H1 (cell line): ENCODE results near the gene COG3. TPM values are rescaled to one million over a fixed set of nuclear protein-coding genes. Genes with fewer than 3 reads are reported as not detected.

Experiments
- CTCF ChIA-PET: fragments of 300-600 bp; sonication (Branson Sonifier 250); formaldehyde crosslinking; loops from one replicate; lab custom pipeline; 2021; ENCODE audit not compliant: partially characterized antibody; lab: Charles Lee
- POLR2A ChIA-PET: fragments of 300-600 bp; sonication (Branson Sonifier 250); formaldehyde crosslinking; loops from one replicate; lab custom pipeline; 2021; ENCODE audit warnings: inconsistent platforms; ENCODE audit not compliant: partially characterized antibody; lab: Charles Lee
- DNase-seq, 2 experiments: peaks; one replicate each; pipeline versions ENCODE4 v3.0.0 to v3.0.0-alpha.2; 2010 to 2022; ENCODE audit warnings: low spot score in 2 of 2, low read depth in 1 of 2, mixed read lengths in 1 of 2
- FAIRE-seq: peaks from 2 replicates; lab custom pipeline; 2011; peaks lifted over from hg19 to GRCh38; lab: Jason Lieb, UNC
- H2AFZ ChIP-seq: 2 replicates; pipeline ENCODE4 v1.8.1; 2012; ENCODE audit warnings: low read length, inconsistent platforms
- H2AK5ac ChIP-seq: 2 replicates; pipeline ENCODE4 v1.6.1; 2013; ENCODE audit warnings: low read depth, low read length
- H2BK120ac ChIP-seq: replicated peaks from 2 replicates; pipeline ENCODE3; 2013; ENCODE audit warnings: low read depth, low read length, inconsistent platforms
- H2BK12ac ChIP-seq: 2 replicates; pipeline ENCODE4 v1.6.1; 2013; ENCODE audit warnings: low read depth, low read length
- H2BK15ac ChIP-seq: 2 replicates; pipeline ENCODE4 v1.6.1; 2013; ENCODE audit warnings: low read length
- H2BK20ac ChIP-seq: 2 replicates; pipeline ENCODE4 v1.6.1; 2013; ENCODE audit warnings: low read length
- H2BK5ac ChIP-seq: 2 replicates; pipeline ENCODE4 v1.6.1; 2013; ENCODE audit warnings: low read depth, low read length
- H3K14ac ChIP-seq: 2 replicates; pipeline ENCODE4 v1.6.1; 2013; ENCODE audit warnings: inconsistent platforms; ENCODE audit not compliant: insufficient read length
- H3K18ac ChIP-seq: 2 replicates; pipeline ENCODE4 v1.6.1; 2013; ENCODE audit warnings: low read length; ENCODE audit errors: extremely low read depth
- H3K23ac ChIP-seq: 2 replicates; pipeline ENCODE4 v1.6.1; 2013; ENCODE audit warnings: inconsistent platforms; ENCODE audit not compliant: insufficient read length
- H3K23me2 ChIP-seq: 2 replicates; pipeline ENCODE4 v1.6.1; 2013; ENCODE audit warnings: low read depth, low read length
- H3K27ac ChIP-seq: 2 replicates; pipeline ENCODE4 v1.6.1; 2011; ENCODE audit warnings: low read depth, low read length, inconsistent platforms
- H3K27me3 ChIP-seq, 4 experiments: replicated peaks in 1 of 4; 1 replicate in 1 of 4; 2 replicates in 3 of 4; pipeline versions ENCODE4 v1.6.1 to v1.8.1; 2011 to 2013; ENCODE audit warnings: low read length in 3 of 4, mild to moderate bottlenecking in 3 of 4, inconsistent platforms in 2 of 4, mixed read lengths in 2 of 4, moderate library complexity in 1 of 4; ENCODE audit not compliant: control insufficient read depth in 3 of 4, insufficient read depth in 3 of 4; ENCODE audit errors: extremely low read depth in 1 of 4
- H3K36me3 ChIP-seq, 4 experiments: 2 replicates each; pipeline versions ENCODE4 v1.6.1 to v1.8.1; 2011 to 2013; ENCODE audit warnings: mild to moderate bottlenecking in 4 of 4, low read length in 3 of 4, moderate library complexity in 2 of 4, control low read depth in 1 of 4, inconsistent platforms in 1 of 4; ENCODE audit not compliant: insufficient read depth in 4 of 4, control insufficient read depth in 2 of 4
- H3K4ac ChIP-seq: replicated peaks from 2 replicates; pipeline ENCODE3; 2013; ENCODE audit warnings: low read length, low read depth, mixed read lengths, inconsistent platforms; ENCODE audit not compliant: insufficient read length
- H3K4me1 ChIP-seq, 4 experiments: replicated peaks in 1 of 4; 1 replicate in 1 of 4; 2 replicates in 3 of 4; pipeline versions ENCODE4 v1.6.1 to v1.8.1; 2011 to 2013; ENCODE audit warnings: low read length in 3 of 4, inconsistent platforms in 2 of 4, mixed read lengths in 1 of 4; ENCODE audit not compliant: insufficient read depth in 4 of 4, control insufficient read depth in 3 of 4
- H3K4me2 ChIP-seq, 2 experiments: 2 replicates each; pipeline versions ENCODE4 v1.6.1 to v1.8.1; 2011 to 2013; ENCODE audit warnings: low read depth in 2 of 2, low read length in 2 of 2, control low read depth in 1 of 2, inconsistent platforms in 1 of 2, mild to moderate bottlenecking in 1 of 2; ENCODE audit not compliant: insufficient read depth in 1 of 2
- H3K4me3 ChIP-seq, 4 experiments: fragments of 200-600, 300-600 bp in 1 of 4; sonication (generic), shearing (Covaris generic), sonication (Bioruptor Twin) in 1 of 4; 2 replicates each; pipeline versions ENCODE4 v1.5.1 to v1.8.1; 2011 to 2016; ENCODE audit warnings: low read length in 4 of 4, low read depth in 3 of 4, control low read depth in 2 of 4, inconsistent platforms in 2 of 4, mild to moderate bottlenecking in 2 of 4, mixed read lengths in 1 of 4, moderate library complexity in 1 of 4; ENCODE audit not compliant: insufficient read depth in 2 of 4; ENCODE audit errors: extremely low read depth in 1 of 4
- H3K56ac ChIP-seq: replicated peaks from 2 replicates; pipeline ENCODE3; 2013; ENCODE audit warnings: low read depth, mild to moderate bottlenecking, mixed read lengths, low read length, inconsistent platforms; ENCODE audit not compliant: insufficient read length
- H3K79me1 ChIP-seq: 2 replicates; pipeline ENCODE4 v1.6.1; 2013; ENCODE audit warnings: low read depth, low read length, control low read depth
- H3K79me2 ChIP-seq, 2 experiments: 2 replicates each; pipeline versions ENCODE4 v1.6.1 to v1.8.1; 2012 to 2013; ENCODE audit warnings: low read length in 2 of 2, mild to moderate bottlenecking in 2 of 2, inconsistent platforms in 1 of 2; ENCODE audit not compliant: insufficient read depth in 2 of 2, control insufficient read depth in 1 of 2
- H3K9ac ChIP-seq, 4 experiments: replicated peaks in 1 of 4; 1 replicate in 1 of 4; 2 replicates in 3 of 4; pipeline versions ENCODE4 v1.6.1 to v1.8.1; 2011 to 2013; ENCODE audit warnings: low read depth in 3 of 4, low read length in 3 of 4, control low read depth in 2 of 4, mild to moderate bottlenecking in 2 of 4, moderate library complexity in 2 of 4, inconsistent platforms in 1 of 4; ENCODE audit errors: extremely low read depth in 1 of 4
- H3K9me3 ChIP-seq, 2 experiments: 2 replicates each; pipeline versions ENCODE4 v1.6.1 to v1.8.1; 2012 to 2013; ENCODE audit warnings: mild to moderate bottlenecking in 2 of 2, moderate library complexity in 2 of 2, control low read depth in 1 of 2, inconsistent platforms in 1 of 2, low read depth in 1 of 2, low read length in 1 of 2, mixed read lengths in 1 of 2; ENCODE audit not compliant: insufficient read depth in 2 of 2
- H4K20me1 ChIP-seq, 2 experiments: replicated peaks in 1 of 2; 2 replicates each; pipeline versions ENCODE3 to v1.8.1; 2011 to 2013; ENCODE audit warnings: inconsistent platforms in 2 of 2, low read length in 2 of 2, mild to moderate bottlenecking in 1 of 2; ENCODE audit not compliant: insufficient read depth in 2 of 2, control insufficient read depth in 1 of 2
- H4K5ac ChIP-seq: 2 replicates; pipeline ENCODE4 v1.6.1; 2013; ENCODE audit warnings: low read length, low read depth, mixed read lengths, inconsistent platforms; ENCODE audit not compliant: insufficient read length
- H4K8ac ChIP-seq: 2 replicates; pipeline ENCODE4 v1.8.0; 2013; ENCODE audit warnings: mild to moderate bottlenecking, moderate library complexity, low read length, inconsistent platforms; ENCODE audit not compliant: insufficient read depth; ENCODE audit errors: extremely low read depth
- H4K91ac ChIP-seq: replicated peaks from 2 replicates; pipeline ENCODE3; 2013; ENCODE audit warnings: low read length, mixed read lengths, inconsistent platforms; ENCODE audit not compliant: insufficient read length
- FOSL1 ChIP-seq: IDR thresholded peaks from 2 replicates; pipeline ENCODE4 v1.6.1; 2011; ENCODE audit warnings: mild to moderate bottlenecking, low read depth, low read length, moderate library complexity; ENCODE audit not compliant: insufficient read depth
- JUND ChIP-seq: IDR thresholded peaks from 2 replicates; pipeline ENCODE4 v1.6.1; 2011; ENCODE audit warnings: mild to moderate bottlenecking, improper control_type of control experiment, low read length
- KDM5A ChIP-seq: fragments of 200-600 bp; IDR thresholded peaks from 2 replicates; pipeline ENCODE4 v1.7.1; 2012; ENCODE audit warnings: mild to moderate bottlenecking, low read length, inconsistent platforms, mixed read lengths
- NRF1 ChIP-seq: IDR thresholded peaks from 2 replicates; pipeline ENCODE4 v1.6.1; 2011; ENCODE audit warnings: mild to moderate bottlenecking, low read depth, low read length, improper control_type of control experiment
- RAD21 ChIP-seq, 2 experiments: IDR thresholded peaks in 1 of 2; conservative IDR thresholded peaks in 1 of 2; 2 replicates each; pipeline ENCODE4 v1.6.1; 2011; ENCODE audit warnings: low read depth in 2 of 2, low read length in 2 of 2, improper control_type of control experiment in 1 of 2, inconsistent platforms in 1 of 2, mild to moderate bottlenecking in 1 of 2, moderate library complexity in 1 of 2
- WGBS, 2 experiments: shearing (Covaris generic) in 1 of 2; methylation state at CpG; one replicate each; pipeline versions ENCODE4 v1.1.6 to v1.1.7; 2013 to 2015; ENCODE audit warnings: low lambda C conversion rate in 2 of 2, mixed read lengths in 2 of 2, inconsistent platforms in 1 of 2, low coverage in 1 of 2, missing lambda C conversion rate in 1 of 2; ENCODE audit not compliant: insufficient replicate concordance in 2 of 2, insufficient coverage in 1 of 2, insufficient read length in 1 of 2; ENCODE audit errors: extremely low coverage in 1 of 2, missing lambda C conversion rate in 1 of 2; 5-methylcytosine and 5-hydroxymethylcytosine counted together
- polyA plus RNA-seq, 7 experiments: library from polyadenylated mRNA; depleted of rRNA in 3 of 7; stranded (reverse) in 5 of 7; unstranded in 2 of 7; fragments of >200 nt in 5 of 7; fragments of 200-250 nt in 2 of 7; gene quantifications; 1 replicate in 5 of 7; 2 replicates in 1 of 7; 4 replicates in 1 of 7; pipeline versions ENCODE4 v1.2.1 to v1.2.3, GENCODE V29; 2011 to 2013; ENCODE audit warnings: missing spikeins in 2 of 7, mixed read lengths in 2 of 7
- total RNA-seq: library from RNA; stranded (reverse); fragmentation: NEBNext Ultra II Directional; extraction: Animal tissue kit (Norgen Biotek cat#: 25700); gene quantifications from 2 replicates; pipeline ENCODE4 v1.2.1, GENCODE V29; 2021
- TF ChIP-seq, protein P1 (sequence below): IDR thresholded peaks from 2 replicates; pipeline ENCODE4 v1.6.1; 2011; ENCODE audit warnings: low read depth, mild to moderate bottlenecking, low read length; ENCODE audit not compliant: insufficient read depth
- TF ChIP-seq, protein P2 (sequence below): IDR thresholded peaks from 2 replicates; pipeline ENCODE4 v1.6.1; 2012; ENCODE audit warnings: inconsistent platforms
- TF ChIP-seq, protein P3 (sequence below): IDR thresholded peaks from 2 replicates; pipeline ENCODE4 v1.6.1; 2012; ENCODE audit warnings: low read length, inconsistent platforms

The COG3 gene
- total and polyA plus RNA-seq, 2 of the 8 experiments (the other 6 are each of a cell fraction or from before 2014, with no cell fraction given), result 12.7 to 13.5 TPM

DNA sequence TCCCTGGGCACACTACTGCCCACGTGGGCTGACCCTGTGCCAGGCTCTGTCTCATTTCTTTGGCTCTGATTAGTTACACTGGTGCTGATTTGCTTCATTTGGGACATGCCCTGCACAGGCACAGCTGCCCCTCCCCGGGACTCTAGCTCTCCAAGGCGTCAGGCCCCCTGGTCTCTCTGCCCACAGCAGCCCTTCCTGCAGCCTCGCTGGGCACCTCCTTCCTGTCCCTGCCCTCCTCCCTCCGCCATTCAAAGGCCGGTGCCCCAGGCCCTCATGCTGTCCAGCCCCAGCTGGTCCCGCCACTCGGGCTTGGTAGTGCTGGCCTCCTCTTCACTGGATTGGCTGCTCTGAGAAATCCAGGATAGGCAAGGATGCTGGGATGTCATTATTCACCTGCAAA, 77.7 kb downstream of the COG3 start:
- no peaks in the 10 kb centered on the region for H3K27me3 ChIP-seq
- H3K79me1 ChIP-seq, result no peaks in the 10 kb centered on the region
- H3K4me3 ChIP-seq, result no peak overlapping the region
- no peaks in the 10 kb centered on the region for H3K36me3 ChIP-seq
- H3K9me3 ChIP-seq, result no peaks in the 10 kb centered on the region
- no peaks in the 10 kb centered on the region for H4K20me1 ChIP-seq
- H2BK15ac ChIP-seq, result no peak overlapping the region
- H3K79me2 ChIP-seq, result no peaks in the 10 kb centered on the region
- TF ChIP-seq, protein P1, sequence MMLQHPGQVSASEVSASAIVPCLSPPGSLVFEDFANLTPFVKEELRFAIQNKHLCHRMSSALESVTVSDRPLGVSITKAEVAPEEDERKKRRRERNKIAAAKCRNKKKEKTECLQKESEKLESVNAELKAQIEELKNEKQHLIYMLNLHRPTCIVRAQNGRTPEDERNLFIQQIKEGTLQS, result no peak
- TF ChIP-seq, protein P2, sequence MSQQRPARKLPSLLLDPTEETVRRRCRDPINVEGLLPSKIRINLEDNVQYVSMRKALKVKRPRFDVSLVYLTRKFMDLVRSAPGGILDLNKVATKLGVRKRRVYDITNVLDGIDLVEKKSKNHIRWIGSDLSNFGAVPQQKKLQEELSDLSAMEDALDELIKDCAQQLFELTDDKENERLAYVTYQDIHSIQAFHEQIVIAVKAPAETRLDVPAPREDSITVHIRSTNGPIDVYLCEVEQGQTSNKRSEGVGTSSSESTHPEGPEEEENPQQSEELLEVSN, result no peak
- no peak for TF ChIP-seq FOSL1
- TF ChIP-seq JUND, result no peak
- no peak for TF ChIP-seq NRF1
- TF ChIP-seq KDM5A, result no peak
- no peak for TF ChIP-seq RAD21 (IDR thresholded peaks at IDR 0.05 in 1 of 2, conservative IDR thresholded peaks at IDR 0.05 in 1 of 2; ENCODE audit: low read depth in 2 of 2, low read length in 2 of 2)
- TF ChIP-seq, protein P3, sequence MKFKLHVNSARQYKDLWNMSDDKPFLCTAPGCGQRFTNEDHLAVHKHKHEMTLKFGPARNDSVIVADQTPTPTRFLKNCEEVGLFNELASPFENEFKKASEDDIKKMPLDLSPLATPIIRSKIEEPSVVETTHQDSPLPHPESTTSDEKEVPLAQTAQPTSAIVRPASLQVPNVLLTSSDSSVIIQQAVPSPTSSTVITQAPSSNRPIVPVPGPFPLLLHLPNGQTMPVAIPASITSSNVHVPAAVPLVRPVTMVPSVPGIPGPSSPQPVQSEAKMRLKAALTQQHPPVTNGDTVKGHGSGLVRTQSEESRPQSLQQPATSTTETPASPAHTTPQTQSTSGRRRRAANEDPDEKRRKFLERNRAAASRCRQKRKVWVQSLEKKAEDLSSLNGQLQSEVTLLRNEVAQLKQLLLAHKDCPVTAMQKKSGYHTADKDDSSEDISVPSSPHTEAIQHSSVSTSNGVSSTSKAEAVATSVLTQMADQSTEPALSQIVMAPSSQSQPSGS, result no peak
- H4K8ac ChIP-seq, result no peak overlapping the region
- H3K4me1 ChIP-seq, result peaks cover 0 to 2% (median 0%) of the 10 kb centered on the region in 4 experiments; a peak in 3 of 7 replicates
- no peak overlapping the region for H2BK12ac ChIP-seq
- no peak overlapping the region for H2AFZ ChIP-seq
- no peak overlapping the region for H3K4ac ChIP-seq
- no peak overlapping the region for H3K56ac ChIP-seq
- no peak overlapping the region for H3K23ac ChIP-seq
- no peak overlapping the region for H2BK5ac ChIP-seq
- 87% methylated on average over 8 of the region's 8 CpGs; no CpG with 5 or more reads in 1 of the 2 experiments for WGBS, 2 experiments
- H4K5ac ChIP-seq, result no peak overlapping the region
- no peak overlapping the region; the same call in 1 of the 2 replicates for H3K18ac ChIP-seq
- POLR2A ChIA-PET, result no interaction called here
- H3K4me2 ChIP-seq, result no peak overlapping the region
- CTCF ChIA-PET, result interaction anchor here (1.2 kb wide), 1 partner anchor 13 kb away, joined by 3 read pairs; no protein-coding TSS in a partner anchor
- no peak overlapping the region for H3K14ac ChIP-seq
- no peak overlapping the region for H3K9ac ChIP-seq
- H3K27ac ChIP-seq, result no peak overlapping the region
- DNase-seq (no peak), FAIRE-seq (no peak)
- H2BK20ac ChIP-seq, result no peak overlapping the region
- H2BK120ac ChIP-seq, result no peak overlapping the region
- no peak overlapping the region for H2AK5ac ChIP-seq
- no peak overlapping the region for H4K91ac ChIP-seq
- no peaks in the 10 kb centered on the region for H3K23me2 ChIP-seq
